CD4-positive, alpha-beta T cell (primary cell): ENCODE measurements around the gene ERMARD. TPM values are rescaled to one million over a fixed set of nuclear protein-coding genes. Genes with fewer than 3 reads are reported as not detected.

ENCODE experiments used
- ATAC-seq: fragments of 200-7000 bp; cut with Tn5 transposase; one replicate; pipeline ENCODE4 v1.10.0; 2022; ENCODE audit warnings: mild to moderate bottlenecking; ENCODE audit not compliant: poor library complexity
- CTCF ChIA-PET: fragments of 350-600 bp; sonication (Branson Sonifier 250); formaldehyde crosslinking; loops from one replicate; lab custom pipeline; 2021; ENCODE audit warnings: antibody characterized with exemption, inconsistent platforms; lab: Charles Lee
- POLR2A ChIA-PET: fragments of 350-600 bp; sonication (Branson Sonifier 250); formaldehyde crosslinking; loops from one replicate; lab custom pipeline; 2021; ENCODE audit warnings: antibody characterized with exemption, inconsistent platforms; lab: Charles Lee
- DNase-seq, 14 experiments: peaks; one replicate each; pipeline ENCODE4 v3.0.0-alpha.2; 2013 to 2020; ENCODE audit warnings: mixed read lengths in 2 of 14
- H3K27ac ChIP-seq, 2 donors: one replicate each; pipeline versions ENCODE4 v1.5.1 to v1.7.0; 2013; ENCODE audit warnings: low read length in 2 of 2, low read depth in 1 of 2, mild to moderate bottlenecking in 1 of 2
- H3K27me3 ChIP-seq, 2 experiments: 1 replicate in 1 of 2; 2 replicates in 1 of 2; pipeline versions ENCODE4 v1.6.1 to v1.7.0; 2013; ENCODE audit warnings: low read length in 2 of 2, control low read depth in 1 of 2, mild to moderate bottlenecking in 1 of 2, moderate library complexity in 1 of 2; ENCODE audit not compliant: insufficient read depth in 2 of 2, control insufficient read depth in 1 of 2
- H3K36me3 ChIP-seq: one replicate; pipeline ENCODE4 v1.6.1; 2013; ENCODE audit warnings: low read length, control low read depth; ENCODE audit not compliant: insufficient read depth
- H3K4me1 ChIP-seq: one replicate; pipeline ENCODE4 v1.6.1; 2013; ENCODE audit warnings: low read length, control low read depth; ENCODE audit not compliant: insufficient read depth
- H3K4me3 ChIP-seq: one replicate; pipeline ENCODE4 v1.5.1; 2013; ENCODE audit warnings: mild to moderate bottlenecking, low read length, moderate library complexity
- H3K9me3 ChIP-seq, 2 experiments: 1 replicate in 1 of 2; 2 replicates in 1 of 2; pipeline versions ENCODE4 v1.6.1 to v1.7.0; 2013; ENCODE audit warnings: low read length in 2 of 2, mild to moderate bottlenecking in 2 of 2, control low read depth in 1 of 2, moderate library complexity in 1 of 2; ENCODE audit not compliant: control insufficient read depth in 1 of 2, insufficient read depth in 1 of 2
- H3K27ac Mint-ChIP-seq: one replicate; pipeline ENCODE4 v1.8.0; 2020; ENCODE audit warnings: mixed read lengths
- H3K27me3 Mint-ChIP-seq: one replicate; pipeline ENCODE4 v1.8.0; 2021; ENCODE audit warnings: mixed read lengths
- H3K36me3 Mint-ChIP-seq: one replicate; pipeline ENCODE4 v1.8.0; 2021; ENCODE audit warnings: low read depth, mixed read lengths
- H3K4me1 Mint-ChIP-seq: one replicate; pipeline ENCODE4 v1.8.0; 2021; ENCODE audit warnings: low read depth, mixed read lengths
- H3K4me3 Mint-ChIP-seq: one replicate; pipeline ENCODE4 v1.8.0; 2020; ENCODE audit warnings: mild to moderate bottlenecking, mixed read lengths
- H3K9me3 Mint-ChIP-seq: one replicate; pipeline ENCODE4 v1.8.0; 2020; ENCODE audit warnings: mixed read lengths
- CTCF ChIP-seq: fragments of 200-600 bp; IDR thresholded peaks from one replicate; pipeline ENCODE4 v1.8.0; 2022; ENCODE audit warnings: antibody characterized with exemption, mild to moderate bottlenecking
- intact Hi-C, 2 experiments: fragments of 100-400 bp; cut with DNase I in 1 of 2; cut with micrococcal nuclease in 1 of 2; formaldehyde crosslinking; loops; one replicate each; pipeline versions ENCODE4 v1.15.1 to v1.9.0; 2023 to 2025; cut with DNase I, micrococcal nuclease
- total RNA-seq, 174 experiments: library from RNA in 2 of 174; stranded (reverse) in 2 of 174; gene quantifications; one replicate each; pipeline ENCODE4 v1.2.3 and lab custom pipeline; 2021 to 2026

Gene ERMARD
- total RNA-seq, 2 experiments from 2014 or later, result 24.2 to 26.2 TPM

GRCh38 chr6:169741344-169741743, 10.1 kb upstream of the ERMARD start:
- H3K36me3 Mint-ChIP-seq, result no peaks in the 10 kb centered on the region
- peaks cover 5% of the 10 kb centered on the region for H3K9me3 Mint-ChIP-seq
- H3K27me3 Mint-ChIP-seq, result no peaks in the 10 kb centered on the region
- ChIA-PET CTCF (interaction anchor here (0.6 to 1.4 kb wide), 2 partner anchors 21 to 123 kb away, joined by 3 read pairs; no protein-coding TSS in a partner anchor), POLR2A (interaction anchor here (1.9 kb wide), 1 partner anchor 16 kb away, joined by 6 read pairs; the partner anchor contains the start of gene PHF10)
- H3K36me3 ChIP-seq, result no peaks in the 10 kb centered on the region
- no peaks in the 10 kb centered on the region for H3K4me1 Mint-ChIP-seq
- H3K27ac Mint-ChIP-seq, result no peak overlapping the region
- H3K4me3 ChIP-seq, result no peak overlapping the region
- H3K4me1 ChIP-seq, result no peaks in the 10 kb centered on the region
- no peak overlapping the region for H3K4me3 Mint-ChIP-seq
- H3K27me3 ChIP-seq, result no peaks in the 10 kb centered on the region
- DNase-seq (no peak), ATAC-seq (no peak)
- intact Hi-C loops, result no loop called here
- no peak overlapping the region for H3K27ac ChIP-seq
- TF ChIP-seq CTCF, result no peak
- H3K9me3 ChIP-seq, result peaks cover 0 to 3% of the 10 kb centered on the region in 2 experiments

- Mint-ChIP-seq H3K9me3 (peaks cover 5% of the 10 kb centered on the region), H3K27ac (no peak overlapping the region), H3K27me3 (no peaks in the 10 kb centered on the region), H3K4me1 (peaks cover 13% of the 10 kb centered on the region), H3K4me3 (no peak overlapping the region), H3K36me3 (no peaks in the 10 kb centered on the region)
- Histone ChIP-seq H3K9me3 (peaks cover 0 to 3% of the 10 kb centered on the region in 2 experiments), H3K4me3 (no peak overlapping the region), H3K27ac (no peak overlapping the region), H3K27me3 (no peaks in the 10 kb centered on the region), H3K4me1 (no peaks in the 10 kb centered on the region), H3K36me3 (no peaks in the 10 kb centered on the region)
- no peak for ATAC-seq
- ChIA-PET POLR2A (no interaction called here), CTCF (no interaction called here)
- intact Hi-C loops, result no loop called here
- no peak for DNase-seq
- no peak for TF ChIP-seq CTCF
Observed at GRCh38 chr6:169745405-169745804, 6.0 kb upstream of the ERMARD start.

GRCh38 chr6:169746556-169746955, 4.9 kb upstream of the ERMARD start:
- ATAC-seq, result no peak

More at GRCh38 chr6:169746556-169746955, 4.9 kb upstream of the ERMARD start:
- Mint-ChIP-seq H3K27me3 (no peaks in the 10 kb centered on the region), H3K9me3 (peaks cover 5% of the 10 kb centered on the region), H3K4me1 (peaks cover 24% of the 10 kb centered on the region), H3K27ac (no peak overlapping the region), H3K36me3 (peaks cover 9% of the 10 kb centered on the region), H3K4me3 (no peak overlapping the region)
- Histone ChIP-seq H3K4me1 (peaks cover 4% of the 10 kb centered on the region), H3K36me3 (no peaks in the 10 kb centered on the region), H3K27me3 (no peaks in the 10 kb centered on the region), H3K4me3 (no peak overlapping the region), H3K9me3 (peaks cover 0 to 3% of the 10 kb centered on the region in 2 experiments), H3K27ac (no peak overlapping the region)
- no peak for DNase-seq
- TF ChIP-seq CTCF, result no peak
- POLR2A ChIA-PET, result interaction anchor here (0.8 kb wide), 1 partner anchor 22 kb away, joined by 3 read pairs; the partner anchor contains the start of gene PHF10
- intact Hi-C loops, result no loop called here
- CTCF ChIA-PET, result interaction anchor here (1.0 kb wide), 1 partner anchor 12 kb away, joined by 3 read pairs; no protein-coding TSS in a partner anchor
